H1 (cell line): Measurements from ENCODE around the gene TGM2. TPM values are rescaled to one million over a fixed set of nuclear protein-coding genes. Genes with fewer than 3 reads are reported as not detected.

ENCODE experiments used
- CTCF ChIA-PET: fragments of 300-600 bp; sonication (Branson Sonifier 250); formaldehyde crosslinking; loops from one replicate; lab custom pipeline; 2021; ENCODE audit not compliant: partially characterized antibody; lab: Charles Lee
- POLR2A ChIA-PET: fragments of 300-600 bp; sonication (Branson Sonifier 250); formaldehyde crosslinking; loops from one replicate; lab custom pipeline; 2021; ENCODE audit warnings: inconsistent platforms; ENCODE audit not compliant: partially characterized antibody; lab: Charles Lee
- DNase-seq, 2 experiments: peaks; one replicate each; pipeline versions ENCODE4 v3.0.0 to v3.0.0-alpha.2; 2010 to 2022; ENCODE audit warnings: low spot score in 2 of 2, low read depth in 1 of 2, mixed read lengths in 1 of 2
- FAIRE-seq: peaks from 2 replicates; lab custom pipeline; 2011; peaks lifted over from hg19 to GRCh38; lab: Jason Lieb, UNC
- H2AFZ ChIP-seq: 2 replicates; pipeline ENCODE4 v1.8.1; 2012; ENCODE audit warnings: low read length, inconsistent platforms
- H2AK5ac ChIP-seq: 2 replicates; pipeline ENCODE4 v1.6.1; 2013; ENCODE audit warnings: low read depth, low read length
- H2BK120ac ChIP-seq: replicated peaks from 2 replicates; pipeline ENCODE3; 2013; ENCODE audit warnings: low read depth, low read length, inconsistent platforms
- H2BK12ac ChIP-seq: 2 replicates; pipeline ENCODE4 v1.6.1; 2013; ENCODE audit warnings: low read depth, low read length
- H2BK15ac ChIP-seq: 2 replicates; pipeline ENCODE4 v1.6.1; 2013; ENCODE audit warnings: low read length
- H2BK20ac ChIP-seq: 2 replicates; pipeline ENCODE4 v1.6.1; 2013; ENCODE audit warnings: low read length
- H2BK5ac ChIP-seq: 2 replicates; pipeline ENCODE4 v1.6.1; 2013; ENCODE audit warnings: low read depth, low read length
- H3K14ac ChIP-seq: 2 replicates; pipeline ENCODE4 v1.6.1; 2013; ENCODE audit warnings: inconsistent platforms; ENCODE audit not compliant: insufficient read length
- H3K18ac ChIP-seq: 2 replicates; pipeline ENCODE4 v1.6.1; 2013; ENCODE audit warnings: low read length; ENCODE audit errors: extremely low read depth
- H3K23ac ChIP-seq: 2 replicates; pipeline ENCODE4 v1.6.1; 2013; ENCODE audit warnings: inconsistent platforms; ENCODE audit not compliant: insufficient read length
- H3K23me2 ChIP-seq: 2 replicates; pipeline ENCODE4 v1.6.1; 2013; ENCODE audit warnings: low read depth, low read length
- H3K27ac ChIP-seq: 2 replicates; pipeline ENCODE4 v1.6.1; 2011; ENCODE audit warnings: low read depth, low read length, inconsistent platforms
- H3K27me3 ChIP-seq, 4 experiments: replicated peaks in 1 of 4; 1 replicate in 1 of 4; 2 replicates in 3 of 4; pipeline versions ENCODE4 v1.6.1 to v1.8.1; 2011 to 2013; ENCODE audit warnings: low read length in 3 of 4, mild to moderate bottlenecking in 3 of 4, inconsistent platforms in 2 of 4, mixed read lengths in 2 of 4, moderate library complexity in 1 of 4; ENCODE audit not compliant: control insufficient read depth in 3 of 4, insufficient read depth in 3 of 4; ENCODE audit errors: extremely low read depth in 1 of 4
- H3K36me3 ChIP-seq, 4 experiments: 2 replicates each; pipeline versions ENCODE4 v1.6.1 to v1.8.1; 2011 to 2013; ENCODE audit warnings: mild to moderate bottlenecking in 4 of 4, low read length in 3 of 4, moderate library complexity in 2 of 4, control low read depth in 1 of 4, inconsistent platforms in 1 of 4; ENCODE audit not compliant: insufficient read depth in 4 of 4, control insufficient read depth in 2 of 4
- H3K4ac ChIP-seq: replicated peaks from 2 replicates; pipeline ENCODE3; 2013; ENCODE audit warnings: low read length, low read depth, mixed read lengths, inconsistent platforms; ENCODE audit not compliant: insufficient read length
- H3K4me1 ChIP-seq, 4 experiments: replicated peaks in 1 of 4; 1 replicate in 1 of 4; 2 replicates in 3 of 4; pipeline versions ENCODE4 v1.6.1 to v1.8.1; 2011 to 2013; ENCODE audit warnings: low read length in 3 of 4, inconsistent platforms in 2 of 4, mixed read lengths in 1 of 4; ENCODE audit not compliant: insufficient read depth in 4 of 4, control insufficient read depth in 3 of 4
- H3K4me2 ChIP-seq, 2 experiments: 2 replicates each; pipeline versions ENCODE4 v1.6.1 to v1.8.1; 2011 to 2013; ENCODE audit warnings: low read depth in 2 of 2, low read length in 2 of 2, control low read depth in 1 of 2, inconsistent platforms in 1 of 2, mild to moderate bottlenecking in 1 of 2; ENCODE audit not compliant: insufficient read depth in 1 of 2
- H3K4me3 ChIP-seq, 4 experiments: fragments of 200-600, 300-600 bp in 1 of 4; sonication (generic), shearing (Covaris generic), sonication (Bioruptor Twin) in 1 of 4; 2 replicates each; pipeline versions ENCODE4 v1.5.1 to v1.8.1; 2011 to 2016; ENCODE audit warnings: low read length in 4 of 4, low read depth in 3 of 4, control low read depth in 2 of 4, inconsistent platforms in 2 of 4, mild to moderate bottlenecking in 2 of 4, mixed read lengths in 1 of 4, moderate library complexity in 1 of 4; ENCODE audit not compliant: insufficient read depth in 2 of 4; ENCODE audit errors: extremely low read depth in 1 of 4
- H3K56ac ChIP-seq: replicated peaks from 2 replicates; pipeline ENCODE3; 2013; ENCODE audit warnings: low read depth, mild to moderate bottlenecking, mixed read lengths, low read length, inconsistent platforms; ENCODE audit not compliant: insufficient read length
- H3K79me1 ChIP-seq: 2 replicates; pipeline ENCODE4 v1.6.1; 2013; ENCODE audit warnings: low read depth, low read length, control low read depth
- H3K79me2 ChIP-seq, 2 experiments: 2 replicates each; pipeline versions ENCODE4 v1.6.1 to v1.8.1; 2012 to 2013; ENCODE audit warnings: low read length in 2 of 2, mild to moderate bottlenecking in 2 of 2, inconsistent platforms in 1 of 2; ENCODE audit not compliant: insufficient read depth in 2 of 2, control insufficient read depth in 1 of 2
- H3K9ac ChIP-seq, 4 experiments: replicated peaks in 1 of 4; 1 replicate in 1 of 4; 2 replicates in 3 of 4; pipeline versions ENCODE4 v1.6.1 to v1.8.1; 2011 to 2013; ENCODE audit warnings: low read depth in 3 of 4, low read length in 3 of 4, control low read depth in 2 of 4, mild to moderate bottlenecking in 2 of 4, moderate library complexity in 2 of 4, inconsistent platforms in 1 of 4; ENCODE audit errors: extremely low read depth in 1 of 4
- H3K9me3 ChIP-seq, 2 experiments: 2 replicates each; pipeline versions ENCODE4 v1.6.1 to v1.8.1; 2012 to 2013; ENCODE audit warnings: mild to moderate bottlenecking in 2 of 2, moderate library complexity in 2 of 2, control low read depth in 1 of 2, inconsistent platforms in 1 of 2, low read depth in 1 of 2, low read length in 1 of 2, mixed read lengths in 1 of 2; ENCODE audit not compliant: insufficient read depth in 2 of 2
- H4K20me1 ChIP-seq, 2 experiments: replicated peaks in 1 of 2; 2 replicates each; pipeline versions ENCODE3 to v1.8.1; 2011 to 2013; ENCODE audit warnings: inconsistent platforms in 2 of 2, low read length in 2 of 2, mild to moderate bottlenecking in 1 of 2; ENCODE audit not compliant: insufficient read depth in 2 of 2, control insufficient read depth in 1 of 2
- H4K5ac ChIP-seq: 2 replicates; pipeline ENCODE4 v1.6.1; 2013; ENCODE audit warnings: low read length, low read depth, mixed read lengths, inconsistent platforms; ENCODE audit not compliant: insufficient read length
- H4K8ac ChIP-seq: 2 replicates; pipeline ENCODE4 v1.8.0; 2013; ENCODE audit warnings: mild to moderate bottlenecking, moderate library complexity, low read length, inconsistent platforms; ENCODE audit not compliant: insufficient read depth; ENCODE audit errors: extremely low read depth
- H4K91ac ChIP-seq: replicated peaks from 2 replicates; pipeline ENCODE3; 2013; ENCODE audit warnings: low read length, mixed read lengths, inconsistent platforms; ENCODE audit not compliant: insufficient read length
- TAF7 ChIP-seq: optimal IDR thresholded peaks from 2 replicates; pipeline ENCODE3; 2011; ENCODE audit warnings: low read depth, mild to moderate bottlenecking, inconsistent platforms, low read length, moderate library complexity, borderline replicate concordance
- WGBS, 2 experiments: shearing (Covaris generic) in 1 of 2; methylation state at CpG; one replicate each; pipeline versions ENCODE4 v1.1.6 to v1.1.7; 2013 to 2015; ENCODE audit warnings: low lambda C conversion rate in 2 of 2, mixed read lengths in 2 of 2, inconsistent platforms in 1 of 2, low coverage in 1 of 2, missing lambda C conversion rate in 1 of 2; ENCODE audit not compliant: insufficient replicate concordance in 2 of 2, insufficient coverage in 1 of 2, insufficient read length in 1 of 2; ENCODE audit errors: extremely low coverage in 1 of 2, missing lambda C conversion rate in 1 of 2; 5-methylcytosine and 5-hydroxymethylcytosine counted together
- polyA plus RNA-seq, 7 experiments: library from polyadenylated mRNA; depleted of rRNA in 3 of 7; stranded (reverse) in 5 of 7; unstranded in 2 of 7; fragments of >200 nt in 5 of 7; fragments of 200-250 nt in 2 of 7; gene quantifications; 1 replicate in 5 of 7; 2 replicates in 1 of 7; 4 replicates in 1 of 7; pipeline versions ENCODE4 v1.2.1 to v1.2.3, GENCODE V29; 2011 to 2013; ENCODE audit warnings: missing spikeins in 2 of 7, mixed read lengths in 2 of 7
- total RNA-seq: library from RNA; stranded (reverse); fragmentation: NEBNext Ultra II Directional; extraction: Animal tissue kit (Norgen Biotek cat#: 25700); gene quantifications from 2 replicates; pipeline ENCODE4 v1.2.1, GENCODE V29; 2021

The TGM2 gene
- total and polyA plus RNA-seq, 2 of the 8 experiments (the other 6 are each of a cell fraction or from before 2014, with no cell fraction given), result 0.86 to 1.0 TPM

GRCh38 chr20:38158701-38159351 is 6.2 kb downstream of the TGM2 start:
- Histone ChIP-seq H2BK5ac (no peak overlapping the region), H4K91ac (no peak overlapping the region), H4K8ac (no peak overlapping the region), H3K4ac (no peak overlapping the region), H4K5ac (no peak overlapping the region), H3K23me2 (no peaks in the 10 kb centered on the region), H2AFZ (no peak overlapping the region), H3K9me3 (no peaks in the 10 kb centered on the region), H3K36me3 (no peaks in the 10 kb centered on the region), H4K20me1 (no peaks in the 10 kb centered on the region), H3K56ac (no peak overlapping the region), H2BK12ac (no peak overlapping the region), H2AK5ac (no peak overlapping the region), H2BK20ac (no peak overlapping the region), H3K4me3 (no peak overlapping the region), H3K18ac (no peak overlapping the region), H2BK120ac (no peak overlapping the region), H3K9ac (no peak overlapping the region), H3K4me1 (no peaks in the 10 kb centered on the region), H3K27ac (no peak overlapping the region), H3K27me3 (no peaks in the 10 kb centered on the region), H3K79me1 (no peaks in the 10 kb centered on the region), H3K4me2 (no peak overlapping the region), H3K14ac (no peak overlapping the region), H3K79me2 (no peaks in the 10 kb centered on the region), H3K23ac (no peak overlapping the region), H2BK15ac (no peak overlapping the region)
- TF ChIP-seq TAF7, result no peak
- FAIRE-seq, result no peak
- POLR2A ChIA-PET, result interaction anchor here (1.0 kb wide), 1 partner anchor 186 kb away, joined by 3 read pairs; no protein-coding TSS in a partner anchor
- CTCF ChIA-PET, result interaction anchor here (0.8 to 5.2 kb wide), 4 partner anchors 7 to 64 kb away, joined by 4 to 18 read pairs (median 8); no protein-coding TSS in a partner anchor
- 88% methylated on average over 14 of the region's 14 CpGs; no CpG with 5 or more reads in 1 of the 2 experiments for WGBS, 2 experiments
- no peak for DNase-seq
